Gastrocnemius medialis (tissue), 4 donors: ENCODE results near the gene EPB41L1.

Source experiments
- CTCF ChIP-seq, 5 experiments: fragments of 450-650 bp in 3 of 5; fragments of 200-600 bp in 2 of 5; sonication (generic) in 2 of 5; IDR thresholded peaks in 4 of 5; conservative IDR thresholded peaks in 1 of 5; 1 replicate in 4 of 5; 2 replicates in 1 of 5; pipeline ENCODE4 v1.5.1; 2016 to 2019; ENCODE audit warnings: antibody characterized with exemption in 5 of 5, mild to moderate bottlenecking in 3 of 5, moderate library complexity in 3 of 5
- POLR2A ChIP-seq, 2 donors: fragments of 450-650 bp; IDR thresholded peaks; one replicate each; pipeline ENCODE4 v1.6.1; 2017; ENCODE audit warnings: antibody characterized with exemption in 2 of 2, mild to moderate bottlenecking in 2 of 2, moderate library complexity in 2 of 2

- TF ChIP-seq POLR2A (IDR thresholded peaks at IDR 0.05) (no peak), CTCF (IDR thresholded peaks at IDR 0.05 in 4 of 5, conservative IDR thresholded peaks at IDR 0.05 in 1 of 5) (no peak)
These were observed 104.9 kb downstream of the EPB41L1 start for GRCh38 chr20:36259177-36260061.
